Neural cell (in vitro differentiated cells): ENCODE data around the gene IFNE.

ENCODE experiments used
- CTCF ChIP-seq: fragments of 450-650 bp; IDR thresholded peaks from 2 replicates; pipeline ENCODE4 v1.5.1; 2014; ENCODE audit warnings: antibody characterized with exemption, mild to moderate bottlenecking, moderate library complexity; ENCODE audit not compliant: poor library complexity, severe bottlenecking
- POLR2AphosphoS5 ChIP-seq: IDR thresholded peaks from 2 replicates; pipeline ENCODE4 v1.6.1; 2012

GRCh38 chr9:21452681-21453080 is 29.4 kb downstream of the IFNE start:
- TF ChIP-seq POLR2AphosphoS5 (no peak), CTCF (no peak)
